Stimulated activated CD8-positive, alpha-beta memory T cell treated with anti-CD3 and anti-CD28 coated beads, Interleukin-7, amount 100 ng/mL, for 1 hour (primary cell): Measurements from ENCODE around the gene GABRR1.
"Not testable (repeated sequence)": the region's sequence is repeated elsewhere in the genome, so short reads cannot be mapped to it uniquely, and the experiment has no call there.

Experiments
- DNase-seq, 2 donors: peaks; one replicate each; pipeline ENCODE4 v3.0.0-alpha.2; 2020; ENCODE audit warnings: low read depth in 2 of 2

GABRR1 gene

GRCh38 chr6:89217299-89217910, at the start of gene GABRR1:
Gene GABRR1 (minus strand): TSS chr6:89217358. CDS start chr6:89217322, 36 bp downstream.
- DNase-seq = no peak

DNA sequence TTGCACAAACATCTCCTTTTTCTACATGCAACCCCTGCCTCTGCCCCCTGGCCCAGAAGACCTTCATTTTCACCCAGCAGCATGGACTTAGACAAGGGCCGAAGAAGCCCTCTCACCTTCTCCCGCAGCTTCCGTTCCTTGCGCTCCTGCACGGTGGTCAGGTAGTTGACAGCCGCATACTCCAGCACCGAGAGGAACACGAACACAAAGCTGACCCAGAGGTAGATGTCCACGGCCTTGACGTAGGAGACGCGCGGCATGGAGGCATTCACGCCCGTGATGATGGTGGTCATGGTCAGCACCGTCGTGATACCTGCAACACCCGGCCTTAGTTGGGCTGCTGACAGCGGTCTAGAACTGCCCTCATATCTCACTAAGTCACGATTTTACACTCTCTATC, 47.1 kb upstream of the GABRR1 start:
- DNase-seq = no peak

DNA sequence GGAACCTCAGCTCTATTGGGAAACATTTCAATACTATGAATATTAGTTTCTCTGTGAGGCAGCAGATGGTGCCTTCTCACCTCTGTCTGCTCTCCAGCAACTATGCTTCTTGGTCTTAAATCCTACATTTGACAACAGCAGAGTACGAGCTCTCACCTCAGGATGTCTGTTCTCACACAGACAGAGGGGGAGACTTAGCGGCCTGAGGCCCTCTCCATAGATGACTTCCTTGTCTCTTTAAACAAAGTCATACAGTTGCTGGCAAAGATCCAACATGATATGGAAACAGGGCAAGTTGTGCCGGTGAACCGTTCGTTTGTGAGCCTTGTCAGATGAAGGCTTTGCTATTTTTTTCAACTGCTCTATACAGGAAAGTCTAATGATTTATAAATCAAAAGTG, 43.7 kb upstream of the GABRR1 start:
- DNase-seq = no peak

- no peak for DNase-seq
These were observed 43.2 kb upstream of the GABRR1 start for GRCh38 chr6:89260310-89260709.

- no peak for DNase-seq
These were observed 41.8 kb upstream of the GABRR1 start for GRCh38 chr6:89258912-89259311.

GRCh38 chr6:89257781-89258180, 40.6 kb upstream of the GABRR1 start:
- DNase-seq = no peak

- no peak for DNase-seq
These were observed 40.2 kb upstream of the GABRR1 start for GRCh38 chr6:89257346-89257745.

DNA sequence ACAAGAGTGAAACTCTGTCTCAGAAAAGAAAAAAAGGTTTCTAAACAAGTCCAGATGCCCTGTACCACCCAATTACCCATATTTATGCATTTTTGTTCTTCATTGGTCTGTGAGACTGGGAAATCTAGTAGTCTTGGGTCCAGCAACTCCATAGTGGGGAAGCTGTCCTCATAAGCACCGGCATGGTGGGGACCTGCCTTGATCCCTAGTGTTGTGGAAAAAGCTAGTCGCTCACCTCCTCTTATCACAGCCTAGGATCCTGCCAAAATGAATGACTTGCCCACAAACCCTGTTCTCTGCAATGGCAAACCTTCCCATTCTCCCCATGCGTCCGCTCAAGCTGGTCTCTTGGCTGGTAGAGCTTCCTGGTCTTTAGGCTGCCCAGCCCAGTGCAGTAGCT, 38.3 kb upstream of the GABRR1 start:
- no peak for DNase-seq

DNA sequence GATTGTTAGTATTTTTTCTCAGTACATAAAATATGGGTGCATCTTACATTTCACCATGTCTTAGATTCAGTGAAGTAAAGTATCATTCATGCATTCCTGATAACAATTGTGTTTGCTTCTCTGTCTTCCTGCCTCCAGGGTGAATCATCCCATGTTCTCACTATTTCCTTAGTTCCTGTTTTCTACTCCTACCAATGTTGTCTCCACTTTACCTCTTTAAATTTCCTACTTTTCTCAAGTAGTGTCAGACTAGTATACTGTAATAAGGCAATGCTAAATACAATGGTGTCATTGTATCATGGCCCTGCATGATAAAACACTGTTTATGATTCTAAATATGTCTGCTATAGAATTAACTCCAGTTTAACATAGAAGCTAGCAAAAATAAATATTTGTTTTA, 37.4 kb upstream of the GABRR1 start:
- DNase-seq = no peak

DNA sequence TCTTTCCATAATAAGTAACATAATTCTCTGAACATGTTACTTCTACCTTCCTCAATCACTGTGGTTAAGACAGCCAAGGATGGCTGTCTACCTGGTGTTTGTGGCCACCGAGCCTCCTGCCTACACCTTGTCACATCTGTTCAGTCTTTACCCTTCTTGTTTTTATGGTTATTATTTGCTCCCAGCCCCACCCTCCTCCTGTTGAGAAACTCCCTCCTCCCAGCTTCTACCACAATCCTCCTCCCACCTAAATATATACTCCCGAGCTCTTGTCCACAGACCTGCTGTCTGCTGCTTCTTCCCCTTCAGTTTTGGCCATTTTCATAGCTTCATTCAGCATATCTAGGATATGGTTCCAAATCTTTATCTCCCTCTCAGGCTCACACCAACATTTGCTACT, 35.7 kb upstream of the GABRR1 start:
- no peak for DNase-seq

- DNase-seq = no peak
These were observed 34.8 kb upstream of the GABRR1 start for GRCh38 chr6:89251976-89252375.

GRCh38 chr6:89251170-89251569, 34.0 kb upstream of the GABRR1 start:
- no peak for DNase-seq

DNA sequence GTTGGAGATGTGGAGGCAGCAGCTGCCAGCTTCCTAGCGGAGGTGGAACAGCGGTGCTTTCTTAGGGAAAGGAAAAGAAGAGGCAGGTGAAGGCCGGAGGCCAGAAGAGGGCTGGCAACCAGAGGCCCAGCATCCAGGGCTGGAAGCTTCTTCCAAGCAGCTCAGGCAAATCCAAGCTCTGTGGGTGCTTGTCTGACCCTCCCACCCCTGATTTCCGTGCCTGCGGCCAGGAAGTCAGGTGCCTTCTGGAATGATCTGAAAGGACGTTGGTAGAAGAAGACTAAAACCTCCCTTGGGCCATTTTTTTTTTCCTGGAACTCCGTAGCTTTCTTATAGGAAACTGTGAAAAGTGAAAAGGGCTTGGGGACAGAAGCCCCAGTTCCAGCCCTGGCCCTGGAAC, 33.1 kb upstream of the GABRR1 start:
- no peak for DNase-seq

DNA sequence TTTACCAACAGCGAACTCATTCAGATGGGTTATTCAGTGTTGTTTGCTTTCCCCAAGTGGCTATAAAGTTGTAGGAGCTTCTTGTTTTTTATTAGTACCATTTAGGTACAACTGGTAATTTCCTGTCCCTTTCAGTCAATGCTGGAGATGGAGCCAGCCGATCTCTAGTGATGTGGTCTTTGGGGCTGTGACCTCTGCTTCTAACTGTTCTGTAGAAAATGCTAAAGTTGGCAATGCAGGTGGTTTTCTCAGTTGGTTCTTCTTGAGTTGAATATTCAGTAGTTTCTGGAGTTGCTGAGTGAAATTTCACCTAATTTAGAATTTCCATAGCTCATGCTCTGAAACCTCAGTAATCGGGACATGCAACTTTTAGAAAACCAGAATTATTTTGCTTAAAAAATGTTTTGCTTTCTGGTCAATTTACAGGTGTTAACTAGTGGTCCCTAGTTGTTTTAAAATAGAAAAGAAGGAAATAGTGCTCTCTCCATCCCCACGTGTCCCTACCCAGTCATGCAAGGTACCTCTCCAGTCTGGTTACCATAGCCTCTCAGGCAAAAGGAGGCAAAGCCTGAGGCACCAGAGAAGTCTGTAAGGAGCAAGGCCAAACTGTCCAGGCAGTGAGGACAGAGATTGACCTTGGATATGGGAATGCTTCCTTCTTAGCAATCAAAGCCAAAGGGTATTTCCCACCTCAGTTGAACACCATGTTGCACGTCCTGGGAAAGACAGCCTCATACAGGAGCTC, 27.3 kb upstream of the GABRR1 start:
- no peak for DNase-seq

DNA sequence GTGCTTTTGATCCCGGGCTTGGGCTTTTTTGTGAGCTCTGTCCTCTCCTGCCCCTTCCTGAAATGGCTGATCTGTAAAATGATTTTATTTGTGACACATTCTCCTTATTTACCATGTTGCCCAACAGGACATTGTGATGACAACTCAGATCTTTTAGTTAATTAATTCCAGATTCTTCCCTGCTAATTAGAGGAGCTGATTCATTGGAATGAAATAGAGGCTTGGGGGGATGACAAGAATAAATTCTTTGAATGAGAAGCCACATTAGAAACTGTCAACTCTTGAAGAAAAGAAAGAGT, 26.1 kb upstream of the GABRR1 start:
- no peak for DNase-seq

DNA sequence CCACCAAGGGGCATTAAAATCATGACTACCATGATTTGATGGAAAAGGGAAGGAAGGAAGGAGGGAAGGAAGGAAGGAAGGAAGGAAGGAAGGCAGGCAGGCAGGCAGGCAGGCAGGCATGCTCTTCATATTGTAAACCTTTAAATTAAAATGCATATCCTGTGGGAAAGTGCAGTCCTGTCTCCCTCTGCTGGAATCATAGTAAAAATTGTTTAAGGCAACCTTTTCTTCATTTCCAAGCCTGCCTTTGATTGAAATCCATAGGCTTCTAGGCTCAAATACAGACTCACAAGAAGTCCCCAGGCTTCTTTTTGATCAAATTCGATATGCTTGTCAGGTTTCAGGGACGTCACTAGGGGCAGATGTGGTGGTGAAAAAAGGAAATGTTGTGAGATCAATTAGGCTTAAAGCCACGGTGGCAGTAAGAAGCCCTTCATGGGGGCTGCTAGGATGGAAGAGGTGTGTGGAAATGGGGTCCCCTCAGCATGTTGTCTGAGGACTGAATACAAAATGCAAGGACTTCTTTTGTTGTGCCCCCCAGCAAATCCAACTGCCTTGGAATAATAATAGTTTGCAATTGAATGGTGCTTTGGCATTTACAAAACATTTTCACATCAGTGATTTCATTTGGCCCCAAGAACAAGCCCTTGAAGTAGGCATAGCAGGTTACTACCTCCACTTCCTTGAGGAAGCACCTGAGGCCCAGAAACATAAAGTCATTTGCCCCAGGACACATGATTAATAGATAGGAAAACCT, 25.6 kb upstream of the GABRR1 start:
- no peak for DNase-seq

- DNase-seq = no peak
These were observed 22.2 kb upstream of the GABRR1 start for GRCh38 chr6:89239338-89239737.

- DNase-seq = no peak
These were observed 20.0 kb upstream of the GABRR1 start for GRCh38 chr6:89237158-89237557.

DNA sequence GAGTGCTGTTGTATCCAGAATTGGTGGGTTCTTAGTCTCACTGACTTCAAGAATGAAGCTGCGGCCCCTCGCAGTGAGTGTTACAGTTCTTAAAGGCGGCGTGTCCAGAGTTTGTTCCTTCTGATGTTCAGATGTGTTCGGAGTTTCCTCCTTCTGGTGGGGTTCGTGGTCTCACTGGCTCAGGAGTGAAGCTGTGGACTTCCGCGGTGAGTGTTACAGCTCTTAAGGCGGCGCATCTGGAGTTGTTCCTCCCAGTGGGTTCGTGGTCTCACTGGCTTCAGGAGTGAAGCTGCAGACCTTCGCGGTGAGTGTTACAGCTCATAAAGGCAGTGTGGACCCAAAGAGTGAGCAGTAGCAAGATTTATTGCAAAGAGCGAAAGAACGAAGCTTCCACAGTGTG, 16.4 kb upstream of the GABRR1 start:
- not testable (repeated sequence) for DNase-seq

GRCh38 chr6:89222712-89223039, 5.5 kb upstream of the GABRR1 start:
- DNase-seq = no peak

- DNase-seq = no peak
These were observed 5.0 kb upstream of the GABRR1 start for GRCh38 chr6:89221971-89222711.

- no peak for DNase-seq
These were observed 4.0 kb upstream of the GABRR1 start for GRCh38 chr6:89221129-89221528.

DNA sequence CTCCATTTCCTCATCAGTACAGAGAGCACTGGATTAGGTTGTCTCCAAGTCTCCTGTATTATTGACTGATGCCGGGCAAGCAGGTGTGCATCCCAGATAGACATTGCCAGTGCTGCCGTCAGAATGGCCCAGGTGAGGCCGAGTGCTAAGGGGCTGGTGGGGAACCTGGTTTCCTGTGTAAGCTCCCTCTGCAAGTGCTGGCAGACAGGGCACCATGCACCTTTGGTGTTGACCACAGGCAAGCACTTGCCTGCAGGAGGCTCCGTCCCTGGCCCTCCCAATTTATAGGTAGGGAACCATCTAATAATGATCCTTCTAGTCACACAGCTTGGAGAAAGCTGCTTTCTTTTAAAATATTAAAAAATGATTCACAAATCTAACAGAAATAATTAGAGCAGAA, 747 bp downstream of the GABRR1 start:
- no peak for DNase-seq
